Mucosa of rectum (tissue), 2 donors: Measurements from ENCODE around the gene KCNQ1OT1.

Experiments
- H3K27ac ChIP-seq, 2 donors: one replicate each; pipeline ENCODE4 v1.7.0; 2013; ENCODE audit warnings: inconsistent platforms in 2 of 2, low read depth in 2 of 2, low read length in 2 of 2
- H3K27me3 ChIP-seq, 2 donors: one replicate each; pipeline ENCODE4 v1.7.0; 2013; ENCODE audit warnings: low read length in 2 of 2; ENCODE audit not compliant: control insufficient read depth in 2 of 2, insufficient read depth in 2 of 2
- H3K36me3 ChIP-seq, 2 donors: one replicate each; pipeline ENCODE4 v1.7.0; 2013; ENCODE audit warnings: low read length in 2 of 2; ENCODE audit not compliant: control insufficient read depth in 2 of 2, insufficient read depth in 2 of 2
- H3K4me1 ChIP-seq, 2 donors: one replicate each; pipeline ENCODE4 v1.7.0; 2013; ENCODE audit warnings: low read length in 2 of 2, mild to moderate bottlenecking in 1 of 2; ENCODE audit not compliant: control insufficient read depth in 2 of 2, insufficient read depth in 2 of 2
- H3K4me3 ChIP-seq, 2 donors: one replicate each; pipeline ENCODE4 v1.7.0; 2013; ENCODE audit warnings: low read length in 2 of 2
- H3K9ac ChIP-seq, 2 donors: one replicate each; pipeline ENCODE4 v1.7.0; 2013; ENCODE audit warnings: low read length in 2 of 2, low read depth in 1 of 2, mild to moderate bottlenecking in 1 of 2
- H3K9me3 ChIP-seq, 2 donors: one replicate each; pipeline ENCODE4 v1.7.0; 2013; ENCODE audit warnings: low read length in 2 of 2; ENCODE audit not compliant: control insufficient read depth in 2 of 2
- donor health status: healthy.
- donor health status: Normal muscosa, but diverticular disease.

KCNQ1OT1 gene

GRCh38 chr11:2742611-2743426 is 43.0 kb upstream of the KCNQ1OT1 start:
- H3K36me3 ChIP-seq, result no peaks in the 10 kb centered on the region
- no peak overlapping the region for H3K27ac ChIP-seq
- no peaks in the 10 kb centered on the region for H3K9me3 ChIP-seq
- peaks cover 4 to 12% of the 10 kb centered on the region in 2 donors for H3K4me1 ChIP-seq
- no peaks in the 10 kb centered on the region for H3K27me3 ChIP-seq
- no peak overlapping the region for H3K9ac ChIP-seq
- no peak overlapping the region for H3K4me3 ChIP-seq

- H3K9ac ChIP-seq, result no peak overlapping the region
- H3K4me1 ChIP-seq, result peaks cover 4 to 17% of the 10 kb centered on the region in 2 donors
- no peaks in the 10 kb centered on the region for H3K27me3 ChIP-seq
- H3K4me3 ChIP-seq, result no peak overlapping the region
- no peaks in the 10 kb centered on the region for H3K36me3 ChIP-seq
- H3K27ac ChIP-seq, result no peak overlapping the region
- H3K9me3 ChIP-seq, result no peaks in the 10 kb centered on the region
Measured at GRCh38 chr11:2742201-2742600, 42.4 kb upstream of the KCNQ1OT1 start.

- H3K9me3 ChIP-seq, result no peaks in the 10 kb centered on the region
- H3K4me1 ChIP-seq, result peaks cover 4 to 22% of the 10 kb centered on the region in 2 donors
- no peak overlapping the region for H3K9ac ChIP-seq
- no peak overlapping the region for H3K4me3 ChIP-seq
- no peak overlapping the region for H3K27ac ChIP-seq
- no peaks in the 10 kb centered on the region for H3K27me3 ChIP-seq
- no peaks in the 10 kb centered on the region for H3K36me3 ChIP-seq
Measured at GRCh38 chr11:2741377-2742131, 41.8 kb upstream of the KCNQ1OT1 start.

DNA sequence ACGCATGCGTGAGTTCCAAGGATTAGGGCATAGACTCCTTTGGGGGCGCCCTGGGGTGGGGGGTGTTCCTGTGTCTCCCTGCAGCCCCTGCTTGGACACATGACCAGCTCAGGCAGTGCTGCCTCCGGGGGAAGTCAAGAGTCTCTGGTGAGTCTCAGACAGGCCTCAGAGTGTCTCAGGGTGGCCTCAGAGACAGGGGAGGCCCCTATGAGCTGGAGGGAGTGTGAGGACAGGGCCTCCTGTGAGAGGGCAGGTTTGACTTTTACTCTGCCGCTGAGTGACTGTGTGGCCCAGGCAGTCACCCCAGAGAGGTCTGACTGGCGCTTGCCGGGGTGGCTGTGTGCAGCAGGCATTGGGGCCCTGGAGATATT is 41.2 kb upstream of the KCNQ1OT1 start:
- H3K9ac ChIP-seq, result no peak overlapping the region
- peaks cover 4 to 22% of the 10 kb centered on the region in 2 donors for H3K4me1 ChIP-seq
- H3K36me3 ChIP-seq, result no peaks in the 10 kb centered on the region
- no peak overlapping the region for H3K27ac ChIP-seq
- no peak overlapping the region for H3K4me3 ChIP-seq
- no peaks in the 10 kb centered on the region for H3K9me3 ChIP-seq
- H3K27me3 ChIP-seq, result no peaks in the 10 kb centered on the region

- Histone ChIP-seq H3K27ac (no peak overlapping the region), H3K27me3 (no peaks in the 10 kb centered on the region), H3K4me1 (peaks cover 4 to 22% of the 10 kb centered on the region in 2 donors), H3K4me3 (no peak overlapping the region), H3K36me3 (no peaks in the 10 kb centered on the region), H3K9me3 (no peaks in the 10 kb centered on the region), H3K9ac (no peak overlapping the region)
Measured at GRCh38 chr11:2740275-2740940, 40.6 kb upstream of the KCNQ1OT1 start.

GRCh38 chr11:2739531-2740274 is 39.9 kb upstream of the KCNQ1OT1 start:
- Histone ChIP-seq H3K4me3 (no peak overlapping the region), H3K4me1 (peaks cover 4 to 22% of the 10 kb centered on the region in 2 donors), H3K27me3 (no peaks in the 10 kb centered on the region), H3K36me3 (no peaks in the 10 kb centered on the region), H3K9me3 (no peaks in the 10 kb centered on the region), H3K9ac (no peak overlapping the region), H3K27ac (no peak overlapping the region)

GRCh38 chr11:2738551-2739431 is 39.0 kb upstream of the KCNQ1OT1 start:
- Histone ChIP-seq H3K27ac (no peak overlapping the region), H3K27me3 (no peaks in the 10 kb centered on the region), H3K36me3 (no peaks in the 10 kb centered on the region), H3K9ac (no peak overlapping the region), H3K9me3 (no peaks in the 10 kb centered on the region), H3K4me1 (peaks cover 4 to 22% of the 10 kb centered on the region in 2 donors), H3K4me3 (no peak overlapping the region)

GRCh38 chr11:2737866-2738265 is 38.1 kb upstream of the KCNQ1OT1 start:
- Histone ChIP-seq H3K9me3 (no peaks in the 10 kb centered on the region), H3K9ac (no peak overlapping the region), H3K4me1 (peaks cover 4 to 22% of the 10 kb centered on the region in 2 donors), H3K36me3 (no peaks in the 10 kb centered on the region), H3K4me3 (no peak overlapping the region), H3K27ac (no peak overlapping the region), H3K27me3 (no peaks in the 10 kb centered on the region)

GRCh38 chr11:2737226-2737590 is 37.4 kb upstream of the KCNQ1OT1 start:
- Histone ChIP-seq H3K4me3 (no peak overlapping the region), H3K27ac (no peak overlapping the region), H3K9ac (no peak overlapping the region), H3K4me1 (peaks cover 4 to 22% of the 10 kb centered on the region in 2 donors), H3K36me3 (no peaks in the 10 kb centered on the region), H3K27me3 (no peaks in the 10 kb centered on the region), H3K9me3 (no peaks in the 10 kb centered on the region)
